HG02885 (cell line): ENCODE results near the gene KITLG.
"Not testable (repeated sequence)": the region's sequence is repeated elsewhere in the genome, so short reads cannot be mapped to it uniquely, and the experiment has no call there.

Experiments used
- ATAC-seq: cut with Tn5 transposase; IDR thresholded peaks from one replicate; pipeline ENCODE4 v1.9.1; 2021; ENCODE audit warnings: mild to moderate bottlenecking; ENCODE audit not compliant: unreplicated experiment, poor library complexity

KITLG gene, protein sequence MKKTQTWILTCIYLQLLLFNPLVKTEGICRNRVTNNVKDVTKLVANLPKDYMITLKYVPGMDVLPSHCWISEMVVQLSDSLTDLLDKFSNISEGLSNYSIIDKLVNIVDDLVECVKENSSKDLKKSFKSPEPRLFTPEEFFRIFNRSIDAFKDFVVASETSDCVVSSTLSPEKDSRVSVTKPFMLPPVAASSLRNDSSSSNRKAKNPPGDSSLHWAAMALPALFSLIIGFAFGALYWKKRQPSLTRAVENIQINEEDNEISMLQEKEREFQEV

DNA sequence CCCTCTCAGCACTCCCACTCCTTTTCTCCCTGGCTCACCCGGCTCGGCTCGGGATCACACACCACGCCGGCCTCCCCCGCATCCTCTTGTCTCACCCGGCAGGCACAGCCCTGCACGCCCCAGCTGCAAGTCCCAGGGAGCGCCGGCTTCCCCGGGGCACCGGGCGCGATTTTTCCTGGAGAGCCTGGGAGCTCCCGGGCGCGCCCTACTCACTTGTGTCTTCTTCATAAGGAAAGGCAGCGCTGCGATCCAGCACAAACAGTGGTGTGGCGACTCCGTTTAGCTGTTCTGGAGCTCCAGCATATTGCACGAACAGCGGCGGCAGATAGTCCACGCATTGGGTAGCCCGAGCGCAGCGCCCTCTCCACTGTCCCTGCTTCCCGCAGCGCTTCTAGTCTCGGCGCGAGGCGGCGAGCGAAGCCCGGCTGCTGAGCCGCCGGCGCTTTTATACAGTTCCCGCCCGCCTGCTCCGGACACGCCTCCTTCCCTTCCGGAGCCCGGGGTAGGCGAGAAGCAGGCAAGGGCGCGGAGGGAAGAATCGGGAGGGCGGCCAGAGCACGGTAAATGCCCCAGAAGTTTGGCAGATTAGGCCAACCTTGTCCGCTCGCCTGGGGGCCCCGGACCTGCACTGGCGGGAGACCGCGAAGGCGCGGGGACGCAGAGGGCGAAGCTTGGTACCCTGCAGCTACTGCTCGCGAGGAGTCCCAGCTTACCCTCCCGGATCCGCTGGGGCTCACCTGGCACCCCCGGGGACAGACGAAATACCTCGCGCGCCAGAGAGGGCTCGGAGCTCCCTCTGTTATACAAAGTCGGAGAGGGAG, at the start of gene KITLG:
KITLG (minus strand) TSS at position 421 of the 821 bp plus-strand sequence; CDS start at position 228, 193 bp downstream.
- peak; percentile 81 for ATAC-seq

GRCh38 chr12:88628856-88629509, 48.7 kb upstream of the KITLG start:
- ATAC-seq, result no peak

- not testable (repeated sequence) for ATAC-seq
These were observed 47.8 kb upstream of the KITLG start for GRCh38 chr12:88628035-88628434.

DNA sequence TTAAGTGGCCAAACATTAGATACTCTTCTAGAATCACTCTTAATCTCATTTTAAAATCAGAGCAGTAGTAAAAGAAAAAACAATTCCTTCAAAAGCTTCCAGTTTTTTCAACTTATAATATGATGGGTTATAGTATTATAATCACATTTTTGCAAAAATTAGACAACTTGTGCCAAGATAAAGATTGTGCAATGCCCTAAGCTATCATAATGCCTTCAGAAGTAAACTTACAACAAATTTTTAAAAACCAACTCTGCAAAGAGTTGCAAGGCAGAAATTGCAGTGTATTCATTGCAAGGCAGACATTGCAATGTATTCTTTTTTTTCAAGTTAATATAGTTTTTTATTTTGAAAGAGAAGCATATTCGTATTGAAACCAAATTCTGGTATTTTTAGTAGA, 47.2 kb upstream of the KITLG start:
- ATAC-seq, result no peak

GRCh38 chr12:88625356-88625755, 45.1 kb upstream of the KITLG start:
- ATAC-seq, result no peak

- ATAC-seq, result no peak
These were observed 44.6 kb upstream of the KITLG start for GRCh38 chr12:88624911-88625310.

DNA sequence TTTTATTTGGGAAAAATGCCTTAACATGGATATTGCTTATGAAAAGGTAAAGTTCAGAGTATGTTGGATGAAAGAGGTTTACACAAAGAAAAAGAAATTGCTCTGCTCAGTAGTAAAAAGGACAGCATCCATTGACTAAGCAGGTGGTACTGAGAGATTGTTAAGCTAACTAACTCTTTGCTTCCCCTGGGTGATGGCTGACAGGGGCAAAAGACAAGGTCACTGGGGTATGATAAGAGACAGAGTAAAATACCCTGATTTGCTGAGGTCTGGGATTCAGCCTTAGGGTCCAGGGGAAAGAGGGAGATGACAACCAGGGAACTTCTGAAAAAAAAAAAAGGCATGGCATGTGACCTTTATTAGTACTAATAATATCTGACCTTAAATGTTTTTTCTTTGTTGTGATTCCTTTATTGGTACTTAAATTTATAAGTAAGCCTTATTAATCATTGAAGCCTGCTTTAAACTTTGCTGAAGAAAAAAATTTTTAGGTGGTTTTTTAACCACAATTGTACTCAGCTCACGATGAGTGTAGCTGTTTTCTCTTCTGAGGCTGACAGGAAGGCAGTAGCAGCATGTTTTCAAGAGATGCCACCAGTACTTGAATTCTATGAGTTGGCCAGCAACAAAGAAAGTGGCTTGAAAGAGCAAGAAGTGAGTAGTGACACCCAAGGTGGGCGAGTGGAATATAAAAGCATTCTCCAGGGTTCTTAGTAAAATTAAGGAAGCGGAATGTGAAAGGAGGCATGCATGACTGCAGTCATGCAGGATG, 43.7 kb upstream of the KITLG start:
- ATAC-seq, result no peak

GRCh38 chr12:88617352-88617751, 37.1 kb upstream of the KITLG start:
- ATAC-seq, result no peak

DNA sequence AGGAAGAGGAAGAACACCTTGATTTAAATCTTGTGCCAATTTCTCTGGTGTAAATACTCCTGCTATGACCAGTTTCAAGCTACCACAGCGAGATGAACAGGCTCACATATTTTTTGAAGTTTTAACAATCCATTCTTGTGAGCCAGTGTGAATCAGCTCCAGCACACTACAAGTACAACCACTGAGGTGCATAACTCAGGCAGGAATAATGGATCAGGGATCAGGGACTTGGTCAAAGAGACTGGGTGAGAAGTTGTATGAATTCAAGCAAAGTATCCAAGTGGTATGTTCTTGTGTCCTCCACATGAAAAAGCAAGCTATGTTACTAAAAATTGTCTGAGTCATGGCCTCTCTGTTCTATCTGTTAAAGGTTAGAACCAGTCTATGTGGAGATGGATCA, 35.2 kb upstream of the KITLG start:
- ATAC-seq, result no peak

DNA sequence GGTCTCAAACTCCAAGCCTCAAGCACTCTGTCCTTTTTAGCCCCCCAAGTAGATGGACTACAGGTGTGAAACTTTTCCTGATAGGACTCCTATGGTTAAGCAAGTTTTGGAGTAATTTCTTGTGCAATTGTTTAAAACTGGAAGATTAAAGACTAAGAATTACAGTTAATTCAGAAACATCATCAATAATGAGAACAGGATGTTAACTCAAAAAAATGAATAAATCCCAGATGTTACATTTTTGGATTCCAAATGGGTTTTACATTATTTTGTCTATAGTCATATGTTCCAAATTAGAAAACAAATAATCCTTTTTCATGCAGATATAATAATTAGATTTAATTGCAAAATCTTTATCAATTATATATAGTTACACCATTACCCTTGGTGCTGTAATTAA, 24.4 kb upstream of the KITLG start:
- no peak for ATAC-seq

DNA sequence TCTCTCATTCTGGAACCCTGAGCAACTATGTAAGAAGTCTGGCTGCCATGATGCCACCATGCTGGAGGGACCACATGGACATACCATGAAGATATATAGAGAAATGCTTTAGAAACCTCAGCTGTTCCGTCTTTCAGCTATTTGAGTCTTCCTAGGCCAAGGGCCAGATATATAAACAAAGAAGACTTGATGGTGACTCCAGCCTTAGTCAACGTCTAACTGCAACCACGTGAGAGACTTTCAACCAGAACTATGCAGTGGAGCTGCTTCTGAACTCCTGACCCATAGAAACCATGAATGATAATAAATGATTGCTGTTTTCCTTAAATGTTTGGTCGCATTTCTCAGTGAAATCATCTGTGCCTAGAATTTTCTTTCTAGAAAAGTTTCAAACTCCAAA, 20.0 kb upstream of the KITLG start:
- ATAC-seq, result no peak

DNA sequence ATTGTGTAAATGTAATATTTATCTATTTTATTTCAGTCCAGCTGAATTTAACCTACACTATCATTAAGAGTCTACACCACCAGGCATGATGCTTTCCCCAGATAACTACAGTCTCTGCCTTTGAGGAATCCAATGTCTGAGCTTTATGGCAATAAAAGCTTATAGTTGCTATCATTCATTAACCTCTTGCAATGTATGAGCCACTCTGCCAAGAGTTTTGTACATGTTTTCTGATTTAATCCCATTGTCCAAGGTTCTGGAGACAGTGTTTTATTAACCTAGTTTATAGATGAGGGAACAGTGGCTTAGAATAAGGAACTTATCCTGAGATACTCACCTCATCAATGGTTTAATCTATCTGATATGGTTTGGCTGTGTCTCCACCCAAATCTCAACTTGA, 17.1 kb upstream of the KITLG start:
- no peak for ATAC-seq

DNA sequence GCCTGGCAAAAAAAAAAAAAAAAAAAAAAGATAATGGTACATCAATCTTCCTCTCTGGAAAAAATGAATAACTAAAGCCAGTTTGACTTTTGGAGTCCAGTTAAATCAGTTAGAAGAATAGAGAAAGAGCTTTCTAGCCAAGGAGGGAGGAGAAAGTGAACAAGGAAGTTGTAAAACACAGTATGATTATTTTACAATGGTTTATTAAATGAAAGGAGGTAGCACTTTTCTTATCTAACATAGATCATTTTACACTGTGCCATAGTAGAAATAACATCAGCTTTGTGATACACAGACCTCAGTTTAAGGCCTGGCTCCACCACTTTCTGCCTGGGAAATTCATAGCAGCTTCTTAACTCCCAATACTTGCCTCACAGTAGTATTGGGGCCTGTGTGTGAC, 15.4 kb upstream of the KITLG start:
- ATAC-seq, result no peak

- no peak for ATAC-seq
These were observed 14.5 kb upstream of the KITLG start for GRCh38 chr12:88594780-88595179.

- no peak for ATAC-seq
These were observed 11.1 kb upstream of the KITLG start for GRCh38 chr12:88591343-88591742.

DNA sequence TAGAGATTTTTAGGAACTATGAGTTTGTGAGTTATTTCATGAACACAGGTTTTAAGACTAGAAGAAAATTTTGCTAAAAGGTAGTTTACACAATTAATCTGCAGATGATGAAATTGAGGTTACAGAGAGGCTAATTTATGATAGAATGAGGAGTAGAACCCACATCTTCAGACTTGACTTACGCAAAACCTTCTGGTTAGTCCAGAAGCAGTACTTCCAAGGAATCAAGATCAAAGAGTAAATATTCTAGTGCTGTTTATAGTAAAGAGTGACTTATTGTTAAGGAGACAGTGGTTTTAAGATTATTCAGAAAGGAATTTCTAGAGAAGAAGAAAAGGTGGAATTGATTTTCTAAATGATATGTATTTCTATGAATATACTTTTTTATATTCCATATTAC, 10.6 kb upstream of the KITLG start:
- ATAC-seq, result no peak

- no peak for ATAC-seq
These were observed 4.8 kb upstream of the KITLG start for GRCh38 chr12:88585077-88585476.

GRCh38 chr12:88579601-88580050, 645 bp downstream of the KITLG start:
- ATAC-seq, result no peak

DNA sequence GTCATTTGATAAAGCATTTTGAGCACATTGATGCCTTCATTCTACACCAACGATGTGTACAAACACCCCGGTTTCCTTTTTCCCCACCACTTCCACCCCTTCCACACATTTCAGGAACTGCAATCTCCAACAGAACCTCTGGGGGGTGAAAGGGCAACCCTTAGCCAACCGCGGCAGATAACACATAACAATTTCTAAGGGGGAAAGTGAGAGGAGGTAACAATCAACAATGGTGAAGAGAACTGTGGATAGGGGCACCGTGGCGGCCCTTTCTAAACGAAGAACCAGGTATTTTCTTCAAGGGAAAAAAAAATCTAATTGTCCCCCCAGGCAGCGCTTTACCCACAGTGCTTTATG, 1.1 kb downstream of the KITLG start:
- ATAC-seq, result no peak

GRCh38 chr12:88578276-88579160, 1.8 kb downstream of the KITLG start:
- ATAC-seq, result no peak
